ENCODE measurements around the gene NAPA. TPM values are rescaled to one million over a fixed set of nuclear protein-coding genes. Genes with fewer than 3 reads are reported as not detected.

The NAPA gene
- total RNA-seq, 1 experiment from 2014 or later = 95.9 TPM

Other genes with a start within 250 kb of the NAPA start
- 2.5 and 5.1 TPM in 2 replicates for gene INAFM1, start 240.2 kb downstream of the NAPA start, total RNA-seq (2014; rRNA removed)
- gene C5AR1, start 205.2 kb downstream of the NAPA start, total RNA-seq (2014; rRNA removed) = not detected in 2 replicates
- not detected in 2 replicates for gene C5AR2, start 182.9 kb downstream of the NAPA start, total RNA-seq (2014; rRNA removed)
- gene DHX34, start 165.7 kb downstream of the NAPA start, total RNA-seq (2014; rRNA removed) = 28.3 and 37.5 TPM in 2 replicates
- 0.75 and 1.3 TPM in 2 replicates for gene MEIS3, start 95.5 kb downstream of the NAPA start, total RNA-seq (2014; rRNA removed)
- 0.33 TPM in 1 of 2 replicates, not detected in the other for gene SLC8A2, start 43.2 kb downstream of the NAPA start, total RNA-seq (2014; rRNA removed)
- gene KPTN, start 30.8 kb downstream of the NAPA start, total RNA-seq (2014; rRNA removed) = 8.0 and 18.3 TPM in 2 replicates
- gene ZNF541, start 58.1 kb upstream of the NAPA start, total RNA-seq (2014; rRNA removed) = not detected in 2 replicates
- 1.2 and 2.4 TPM in 2 replicates for gene BICRA, start 94.1 kb upstream of the NAPA start, total RNA-seq (2014; rRNA removed)
- 0.11 and 1.4 TPM in 2 replicates for gene EHD2, start 198.4 kb upstream of the NAPA start, total RNA-seq (2014; rRNA removed)
- gene NOP53, start 230.5 kb upstream of the NAPA start, total RNA-seq (2014; rRNA removed) = 61.5 and 83.9 TPM in 2 replicates

Data from PC-3 (cell line).